K562 (cell line): ENCODE data around the gene MYO3B. TPM values are rescaled to one million over a fixed set of nuclear protein-coding genes. Genes with fewer than 3 reads are reported as not detected.

ENCODE experiments used
- ATAC-seq: fragments of 200-7000 bp; cut with Tn5 transposase; 3 replicates; pipeline ENCODE4 v1.9.1; 2020; ENCODE audit warnings: moderate library complexity
- BruUV-seq: library from RNA; stranded (reverse); fragments of 400-500 nt; replicated peaks from 2 replicates; lab custom pipeline; 2021; lab: Mats Ljungman, UMichigan
- CTCF ChIA-PET: fragments of 300-600 bp; formaldehyde crosslinking; extraction: SDS; loops from one replicate; lab custom pipeline; 2021; ENCODE audit warnings: low intra/inter-chr PET ratio; lab: Yijun Ruan, JAX
- POLR2A ChIA-PET: fragments of 300-600, 350-650 bp; sonication (Branson Sonifier 250); formaldehyde crosslinking; extraction: SDS; loops from one replicate; lab custom pipeline; 2021; ENCODE audit warnings: antibody characterized with exemption, inconsistent platforms; lab: Yijun Ruan, JAX
- DNase-seq, 4 experiments: peaks; one replicate each; pipeline versions ENCODE4 v3.0.0 to v3.0.0-alpha.2; 2011 to 2018; ENCODE audit warnings: low spot score in 3 of 4, mixed read lengths in 3 of 4; ENCODE audit errors: extremely low read depth in 1 of 4
- FAIRE-seq: peaks from 2 replicates; lab custom pipeline; 2011; peaks lifted over from hg19 to GRCh38; lab: Jason Lieb, UNC
- H2AFZ ChIP-seq: 2 replicates; pipeline ENCODE4 v1.6.0; 2011; ENCODE audit warnings: low read depth, low read length, control low read depth, inconsistent platforms
- H3K27ac ChIP-seq: fragments of 200-600 bp; 3 replicates; pipeline ENCODE4 v1.8.0; 2011; ENCODE audit warnings: low read depth, mild to moderate bottlenecking, control low read depth, inconsistent platforms, low read length, moderate library complexity, mixed read lengths; ENCODE audit errors: extremely low read depth
- H3K27me3 ChIP-seq, 2 experiments: fragments of 300-600 bp in 1 of 2; 2 replicates in 1 of 2; 3 replicates in 1 of 2; pipeline versions ENCODE4 v1.6.0 to v1.8.0; 2011; ENCODE audit warnings: inconsistent platforms in 2 of 2, low read length in 2 of 2, mild to moderate bottlenecking in 1 of 2, mixed read lengths in 1 of 2, moderate library complexity in 1 of 2; ENCODE audit not compliant: control insufficient read depth in 2 of 2, insufficient read depth in 2 of 2
- H3K36me3 ChIP-seq: fragments of 300-600 bp; 3 replicates; pipeline ENCODE4 v1.8.0; 2011; ENCODE audit warnings: mild to moderate bottlenecking, low read length, inconsistent platforms; ENCODE audit not compliant: control insufficient read depth, insufficient read depth
- H3K4me1 ChIP-seq, 2 experiments: fragments of 200-600 bp in 1 of 2; replicated peaks in 1 of 2; 2 replicates in 1 of 2; 3 replicates in 1 of 2; pipeline versions ENCODE4 v1.5.1 to v1.8.0; 2011; ENCODE audit warnings: inconsistent platforms in 2 of 2, low read length in 2 of 2, mild to moderate bottlenecking in 1 of 2, mixed read lengths in 1 of 2, moderate library complexity in 1 of 2; ENCODE audit not compliant: control insufficient read depth in 2 of 2, insufficient read depth in 2 of 2
- H3K4me2 ChIP-seq: 2 replicates; pipeline ENCODE4 v1.6.1; 2011; ENCODE audit warnings: low read length, control low read depth, inconsistent platforms, mixed read lengths; ENCODE audit not compliant: insufficient read depth
- H3K4me3 ChIP-seq: fragments of 200-600 bp; sonication (generic), shearing (Covaris generic); 2 replicates; pipeline ENCODE4 v1.5.1; 2016; ENCODE audit warnings: control low read depth, inconsistent platforms
- H3K79me2 ChIP-seq: fragments of 200-600 bp; 3 replicates; pipeline ENCODE4 v1.8.0; 2011; ENCODE audit warnings: low read length, inconsistent platforms; ENCODE audit not compliant: control insufficient read depth, insufficient read depth
- H3K9ac ChIP-seq, 2 experiments: 2 replicates each; pipeline versions ENCODE4 v1.6.0 to v1.6.1; 2011; ENCODE audit warnings: low read depth in 2 of 2, low read length in 2 of 2, control low read depth in 1 of 2, inconsistent platforms in 1 of 2, mild to moderate bottlenecking in 1 of 2, mixed read lengths in 1 of 2; ENCODE audit not compliant: insufficient read depth in 1 of 2
- H3K9me1 ChIP-seq: one replicate; pipeline ENCODE4 v1.6.0; 2011; ENCODE audit warnings: inconsistent platforms, mild to moderate bottlenecking, low read length, moderate library complexity; ENCODE audit not compliant: control insufficient read depth, insufficient read depth
- H3K9me3 ChIP-seq: replicated peaks from 2 replicates; pipeline ENCODE4 v1.5.1; 2011; ENCODE audit warnings: low read depth, low read length, inconsistent platforms; ENCODE audit not compliant: control insufficient read depth, insufficient read depth
- H4K20me1 ChIP-seq: replicated peaks from 2 replicates; pipeline ENCODE4 v1.6.1; 2011; ENCODE audit warnings: low read length, inconsistent platforms, mixed read lengths; ENCODE audit not compliant: control insufficient read depth, insufficient read depth
- BRCA1 ChIP-seq, 2 experiments: fragments of 450-650 bp in 1 of 2; sonication (generic) in 1 of 2; formaldehyde crosslinking in 1 of 2; IDR thresholded peaks; 2 replicates each; pipeline versions ENCODE4 v1.5.0 to v1.6.1; 2017 to 2020; ENCODE audit warnings: mild to moderate bottlenecking in 1 of 2, missing genetic modification reagents in 1 of 2
- CEBPB ChIP-seq: fragments of 450-650 bp; IDR thresholded peaks from 2 replicates; pipeline ENCODE4 v1.6.1; 2016; ENCODE audit warnings: missing genetic modification characterization, missing compliant biosample characterization
- CEBPG ChIP-seq, 3 experiments: fragments of 200-800 bp in 1 of 3; sonication (Bioruptor generic) in 1 of 3; sonication (generic) in 1 of 3; formaldehyde crosslinking in 1 of 3; IDR thresholded peaks in 2 of 3; conservative IDR thresholded peaks in 1 of 3; 2 replicates each; pipeline versions ENCODE4 v1.6.1 to v1.8.0; 2016 to 2022; ENCODE audit warnings: missing compliant biosample characterization in 2 of 3, missing genetic modification characterization in 2 of 3, mild to moderate bottlenecking in 1 of 3, missing genetic modification reagents in 1 of 3
- GABPA ChIP-seq: fragments of 200-800 bp; sonication (Bioruptor generic); conservative IDR thresholded peaks from 2 replicates; pipeline ENCODE4 v1.6.1; 2016; ENCODE audit warnings: low read depth, missing genetic modification characterization, missing compliant biosample characterization
- HCFC1 ChIP-seq: IDR thresholded peaks from 2 replicates; pipeline ENCODE4 v1.6.1; 2012; ENCODE audit warnings: low read depth, low read length, improper control_type of control experiment
- KLF10 ChIP-seq: fragments of 250-450 bp; sonication (Bioruptor Pico); IDR thresholded peaks from 2 replicates; pipeline ENCODE4 v1.6.1; 2021; ENCODE audit warnings: matching md5 sums
- MCM2 ChIP-seq: fragments of 450-650 bp; IDR thresholded peaks from 2 replicates; pipeline ENCODE4 v1.6.1; 2017; ENCODE audit warnings: low read depth, mild to moderate bottlenecking
- SP1 ChIP-seq: sonication (generic); formaldehyde crosslinking; IDR thresholded peaks from 2 replicates; pipeline ENCODE4 v1.8.1; 2022; ENCODE audit warnings: mild to moderate bottlenecking, missing genetic modification reagents
- YY1 ChIP-seq, 3 experiments: IDR thresholded peaks; 2 replicates each; pipeline ENCODE4 v1.6.1; 2011; ENCODE audit warnings: low read length in 2 of 3, mild to moderate bottlenecking in 2 of 3, moderate library complexity in 2 of 3, borderline replicate concordance in 1 of 3, control low read depth in 1 of 3, low read depth in 1 of 3; ENCODE audit not compliant: insufficient read depth in 3 of 3, insufficient replicate concordance in 2 of 3, control insufficient read depth in 1 of 3, insufficient read length in 1 of 3; ENCODE audit errors: extremely low read depth in 1 of 3
- ZNF143 ChIP-seq: sonication (generic); formaldehyde crosslinking; IDR thresholded peaks from 2 replicates; pipeline ENCODE4 v1.9.0; 2022; ENCODE audit warnings: mild to moderate bottlenecking, missing genetic modification reagents
- WGBS: fragments of 100-300 bp; shearing (Covaris generic); methylation state at CpG from one replicate; pipeline ENCODE4 v1.1.6; 2016; ENCODE audit warnings: low coverage, mixed read lengths; ENCODE audit not compliant: insufficient coverage; ENCODE audit errors: missing lambda C conversion rate; 5-methylcytosine and 5-hydroxymethylcytosine counted together
- in situ Hi-C: fragments of 300-500 bp; cut with MboI; formaldehyde crosslinking; loops from 4 replicates; pipeline ENCODE4 v1.15.0; 2018; ENCODE audit warnings: inconsistent platforms, mixed read lengths
- intact Hi-C: fragments of 100-400 bp; cut with micrococcal nuclease; formaldehyde crosslinking; loops from 2 replicates; pipeline ENCODE4 v1.14.2; 2022
- polyA plus RNA-seq, 8 experiments: library from polyadenylated mRNA; depleted of rRNA in 4 of 8; stranded (reverse) in 5 of 8; unstranded in 3 of 8; fragments of >200 nt; fragmentation: Nextera tagmentation in 2 of 8; fragmentation: Illumina TruSeq in 1 of 8; extraction: Ambion mirVana in 2 of 8; extraction: Trizol in 1 of 8; gene quantifications; 2 replicates each; pipeline versions ENCODE4 v1.2.1 to v1.2.3, GENCODE V29; 2011 to 2014; ENCODE audit warnings: inconsistent platforms in 1 of 8, missing spikeins in 1 of 8
- total RNA-seq, 7 experiments: library from RNA; depleted of rRNA in 6 of 7; stranded (reverse); fragments of >200 nt in 6 of 7; fragmentation: Illumina TruSeq in 2 of 7; extraction: Trizol in 2 of 7; gene quantifications; 2 replicates each; pipeline versions ENCODE4 v1.2.1 to v1.2.3, GENCODE V29; 2011 to 2021; ENCODE audit warnings: low replicate concordance in 1 of 7
- TF ChIP-seq, protein P1 (sequence below): fragments of 250-450 bp; sonication (Bioruptor Pico); IDR thresholded peaks from 2 replicates; pipeline ENCODE4 v1.8.0; 2021; ENCODE audit warnings: mild to moderate bottlenecking, moderate library complexity
- TF ChIP-seq, protein P2 (sequence below): fragments of 450-650 bp; conservative IDR thresholded peaks from 2 replicates; pipeline ENCODE4 v1.6.1; 2016; ENCODE audit warnings: missing genetic modification characterization, low read depth, mild to moderate bottlenecking, control low read depth, missing compliant biosample characterization

MYO3B gene
- total and polyA plus RNA-seq, 9 of the 15 experiments (the other 6 are each of a cell fraction or from before 2014, with no cell fraction given), result 2.7 to 6.5 (median 3.6) TPM

DNA sequence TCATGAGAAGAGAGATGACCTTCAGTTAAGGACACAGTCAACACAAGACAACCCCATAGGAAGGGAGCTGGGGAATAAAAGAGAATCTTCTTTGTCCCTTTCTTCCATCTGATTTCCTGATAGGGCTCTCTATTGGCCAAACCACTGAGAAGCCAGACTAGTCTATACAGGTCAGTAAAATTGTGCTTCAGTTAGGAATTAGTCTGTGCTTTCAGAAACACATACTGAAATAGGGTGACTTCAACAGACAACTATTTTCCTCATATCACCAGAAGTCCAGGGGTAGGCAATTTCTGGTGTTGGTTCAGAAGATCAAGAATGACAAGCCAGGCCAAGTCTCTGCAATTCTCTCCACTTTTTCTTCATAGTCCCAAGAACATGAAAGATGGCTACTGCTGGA, 385.5 kb downstream of the MYO3B start (continued):
- TF ChIP-seq BRCA1 (IDR thresholded peaks at IDR 0.05), result no peak
- TF ChIP-seq BRCA1 (CRISPR knock-in tag; IDR thresholded peaks at IDR 0.05), result no peak
- no peak for TF ChIP-seq KLF10 (CRISPR knock-in tag)
- TF ChIP-seq GABPA, result no peak

DNA sequence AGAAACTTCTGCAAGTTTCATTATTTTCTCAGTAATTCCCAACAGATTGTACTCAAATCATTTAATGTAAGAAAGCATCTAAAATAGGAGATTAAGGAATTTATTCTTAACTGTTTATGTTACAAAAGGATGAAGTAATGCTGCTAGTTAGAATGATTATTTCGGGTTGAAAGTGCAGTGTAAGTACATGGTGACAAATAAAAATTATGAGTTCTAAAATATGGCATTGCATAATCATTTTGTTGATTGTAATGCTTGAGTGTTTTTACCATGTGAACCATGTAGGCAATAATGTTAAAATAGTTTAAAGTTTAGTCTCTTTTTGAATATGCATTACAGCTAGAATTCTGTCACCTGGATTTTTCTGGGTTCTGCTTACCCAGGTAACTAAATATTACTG, 388.2 kb downstream of the MYO3B start:
- TF ChIP-seq, protein P1, sequence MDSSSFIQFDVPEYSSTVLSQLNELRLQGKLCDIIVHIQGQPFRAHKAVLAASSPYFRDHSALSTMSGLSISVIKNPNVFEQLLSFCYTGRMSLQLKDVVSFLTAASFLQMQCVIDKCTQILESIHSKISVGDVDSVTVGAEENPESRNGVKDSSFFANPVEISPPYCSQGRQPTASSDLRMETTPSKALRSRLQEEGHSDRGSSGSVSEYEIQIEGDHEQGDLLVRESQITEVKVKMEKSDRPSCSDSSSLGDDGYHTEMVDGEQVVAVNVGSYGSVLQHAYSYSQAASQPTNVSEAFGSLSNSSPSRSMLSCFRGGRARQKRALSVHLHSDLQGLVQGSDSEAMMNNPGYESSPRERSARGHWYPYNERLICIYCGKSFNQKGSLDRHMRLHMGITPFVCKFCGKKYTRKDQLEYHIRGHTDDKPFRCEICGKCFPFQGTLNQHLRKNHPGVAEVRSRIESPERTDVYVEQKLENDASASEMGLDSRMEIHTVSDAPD (CRISPR knock-in tag), result no peak
- no peak for TF ChIP-seq MCM2
- peak; percentile 49; the same call in 1 of the 2 replicates for TF ChIP-seq CEBPB
- no peak for TF ChIP-seq YY1 (IDR thresholded peaks at IDR 0.05; ENCODE audit: borderline replicate concordance in 1 of 3, control insufficient read depth in 1 of 3, extremely low read depth in 1 of 3, insufficient read depth in 3 of 3, insufficient read length in 1 of 3, insufficient replicate concordance in 2 of 3, low read depth in 1 of 3, low read length in 2 of 3)
- no peak for TF ChIP-seq ZNF143 (CRISPR knock-in tag)
- no peak for TF ChIP-seq SP1 (CRISPR knock-in tag)
- no peak for TF ChIP-seq CEBPG (CRISPR knock-in tag; IDR thresholded peaks at IDR 0.05)
- peak in 1 of 2 experiments; percentile 73; a peak in 2 of 4 replicates for TF ChIP-seq CEBPG (tag; conservative IDR thresholded peaks at IDR 0.05 in 1 of 2, IDR thresholded peaks at IDR 0.05 in 1 of 2)
- no peak for TF ChIP-seq HCFC1
- TF ChIP-seq, protein P2, sequence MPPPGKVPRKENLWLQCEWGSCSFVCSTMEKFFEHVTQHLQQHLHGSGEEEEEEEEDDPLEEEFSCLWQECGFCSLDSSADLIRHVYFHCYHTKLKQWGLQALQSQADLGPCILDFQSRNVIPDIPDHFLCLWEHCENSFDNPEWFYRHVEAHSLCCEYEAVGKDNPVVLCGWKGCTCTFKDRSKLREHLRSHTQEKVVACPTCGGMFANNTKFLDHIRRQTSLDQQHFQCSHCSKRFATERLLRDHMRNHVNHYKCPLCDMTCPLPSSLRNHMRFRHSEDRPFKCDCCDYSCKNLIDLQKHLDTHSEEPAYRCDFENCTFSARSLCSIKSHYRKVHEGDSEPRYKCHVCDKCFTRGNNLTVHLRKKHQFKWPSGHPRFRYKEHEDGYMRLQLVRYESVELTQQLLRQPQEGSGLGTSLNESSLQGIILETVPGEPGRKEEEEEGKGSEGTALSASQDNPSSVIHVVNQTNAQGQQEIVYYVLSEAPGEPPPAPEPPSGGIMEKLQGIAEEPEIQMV, result no peak
- no peak for ATAC-seq
- no peaks in the 10 kb centered on the region for H3K36me3 ChIP-seq
- no peaks in the 10 kb centered on the region for H3K9me3 ChIP-seq
- H3K4me2 ChIP-seq, result no peak overlapping the region
- no TSS peak for BruUV-seq
- no peak overlapping the region for H3K27ac ChIP-seq
- POLR2A ChIA-PET, result interaction anchor here (2.2 kb wide), 1 partner anchor 16 kb away, joined by 7 read pairs; no protein-coding TSS in a partner anchor
- H3K9me1 ChIP-seq, result no peaks in the 10 kb centered on the region
- in situ Hi-C loops (no loop called here), intact Hi-C loops (no loop called here)
- H3K9ac ChIP-seq, result no peak overlapping the region
- no peaks in the 10 kb centered on the region for H3K79me2 ChIP-seq
- CTCF ChIA-PET, result no interaction called here
- H3K4me3 ChIP-seq, result no peak overlapping the region
- no peak overlapping the region for H2AFZ ChIP-seq
- H4K20me1 ChIP-seq, result no peaks in the 10 kb centered on the region
- 0% methylated on average over 1 of the region's 1 CpG for WGBS
- no peak for DNase-seq
- no peak for FAIRE-seq
- no peaks in the 10 kb centered on the region; a peak in 2 of 5 replicates for H3K27me3 ChIP-seq
- no peaks in the 10 kb centered on the region for H3K4me1 ChIP-seq
